LNCAP (cell line): Measurements from ENCODE around the gene ZNF593.

ENCODE experiments used
- CTCF ChIP-seq: fragments of 450-650 bp; IDR thresholded peaks from 2 replicates; pipeline ENCODE4 v1.5.1; 2017; ENCODE audit warnings: mild to moderate bottlenecking

The ZNF593 gene

GRCh38 chr1:26155370-26156284, 14.1 kb upstream of the ZNF593 start:
- no peak for TF ChIP-seq CTCF

GRCh38 chr1:26156285-26157038, 13.2 kb upstream of the ZNF593 start:
- TF ChIP-seq CTCF = no peak

- TF ChIP-seq CTCF = no peak
Measured at GRCh38 chr1:26158271-26158907, 11.3 kb upstream of the ZNF593 start.

- no peak for TF ChIP-seq CTCF
Measured at GRCh38 chr1:26158908-26159742, 10.6 kb upstream of the ZNF593 start, which contains the start of gene FAM110D. TSS of gene FAM110D (plus strand) at chr1:26159079. CDS start at chr1:26161292, 2,213 bp downstream.

- TF ChIP-seq CTCF = no peak
Measured at GRCh38 chr1:26159743-26160039, 10.0 kb upstream of the ZNF593 start.

- TF ChIP-seq CTCF = no peak
Measured at GRCh38 chr1:26160527-26161414, 8.9 kb upstream of the ZNF593 start.
